ENCODE results near the gene AP3S2. TPM values are rescaled to one million over a fixed set of nuclear protein-coding genes. Genes with fewer than 3 reads are reported as not detected.
"Not testable (repeated sequence)": the region's sequence is repeated elsewhere in the genome, so short reads cannot be mapped to it uniquely, and the experiment has no call there.

AP3S2 gene
- total RNA-seq, 1 donor from 2014 or later: 24.9 TPM

GRCh38 chr15:89903015-89903857, 9.4 kb upstream of the AP3S2 start:
- no peak for DNase-seq (ENCODE audit: low spot score)

GRCh38 chr15:89900849-89901248, 7.1 kb upstream of the AP3S2 start:
- no peak for DNase-seq (ENCODE audit: low spot score)

GRCh38 chr15:89899951-89900567, 6.3 kb upstream of the AP3S2 start:
- DNase-seq (ENCODE audit: low spot score): no peak

- no peak for DNase-seq (ENCODE audit: low spot score)
Measured at GRCh38 chr15:89899295-89899945, 5.6 kb upstream of the AP3S2 start.

- peak; percentile 34 for DNase-seq (ENCODE audit: low spot score)
Measured at GRCh38 chr15:89898614-89899294, 5.0 kb upstream of the AP3S2 start.

GRCh38 chr15:89898146-89898545, 4.4 kb upstream of the AP3S2 start:
- DNase-seq (ENCODE audit: low spot score): no peak

GRCh38 chr15:89893027-89893426, 767 bp downstream of the AP3S2 start:
- DNase-seq (ENCODE audit: low spot score): no peak

GRCh38 chr15:89888214-89888804, 5.5 kb downstream of the AP3S2 start:
- DNase-seq (ENCODE audit: low spot score): peak; percentile 28

- no peak for DNase-seq (ENCODE audit: low spot score)
Measured at GRCh38 chr15:89885611-89886010, 8.2 kb downstream of the AP3S2 start.

- DNase-seq (ENCODE audit: low spot score): not testable (repeated sequence)
Measured at GRCh38 chr15:89885179-89885578, 8.6 kb downstream of the AP3S2 start.

- no peak for DNase-seq (ENCODE audit: low spot score)
Measured at GRCh38 chr15:89883518-89883917, 10.3 kb downstream of the AP3S2 start.

GRCh38 chr15:89880727-89881126, 13.1 kb downstream of the AP3S2 start:
- DNase-seq (ENCODE audit: low spot score): no peak

- no peak for DNase-seq (ENCODE audit: low spot score)
Measured at GRCh38 chr15:89878323-89878722, 15.5 kb downstream of the AP3S2 start.

- DNase-seq (ENCODE audit: low spot score): no peak
Measured at GRCh38 chr15:89877083-89877425, 16.7 kb downstream of the AP3S2 start.

GRCh38 chr15:89876396-89877082, 17.3 kb downstream of the AP3S2 start:
- DNase-seq (ENCODE audit: low spot score): no peak

GRCh38 chr15:89875741-89876140, 18.1 kb downstream of the AP3S2 start:
- DNase-seq (ENCODE audit: low spot score): no peak

GRCh38 chr15:89874926-89875564, 18.7 kb downstream of the AP3S2 start:
- DNase-seq (ENCODE audit: low spot score): peak; percentile 83

GRCh38 chr15:89870688-89871288, 23.0 kb downstream of the AP3S2 start:
- DNase-seq (ENCODE audit: low spot score): no peak

- no peak for DNase-seq (ENCODE audit: low spot score)
Measured at GRCh38 chr15:89870006-89870405, 23.8 kb downstream of the AP3S2 start.

- not testable (repeated sequence) for DNase-seq (ENCODE audit: low spot score)
Measured at GRCh38 chr15:89869490-89869889, 24.3 kb downstream of the AP3S2 start.

All from mucosa of gallbladder (tissue), 1 donor.